IMR-90 (cell line): Measurements from ENCODE around the gene HDAC8.

Source experiments
- CEBPB ChIP-seq: IDR thresholded peaks from 2 replicates; pipeline ENCODE4 v1.6.1; 2012; ENCODE audit warnings: low read depth, low read length, improper control_type of control experiment
- CTCF ChIP-seq: conservative IDR thresholded peaks from 2 replicates; pipeline ENCODE4 v1.5.1; 2012; ENCODE audit warnings: mild to moderate bottlenecking, low read depth, low read length, improper control_type of control experiment
- ELK1 ChIP-seq: fragments of 150-350 bp; IDR thresholded peaks from 2 replicates; pipeline ENCODE4 v1.6.1; 2016; ENCODE audit warnings: low read depth, mild to moderate bottlenecking, low read length, moderate library complexity, borderline replicate concordance
- MXI1 ChIP-seq: IDR thresholded peaks from 2 replicates; pipeline ENCODE4 v1.6.1; 2012; ENCODE audit warnings: low read depth, mild to moderate bottlenecking, low read length, moderate library complexity, borderline replicate concordance
- NFE2L2 ChIP-seq: fragments of 150-350 bp; IDR thresholded peaks from 2 replicates; pipeline ENCODE4 v1.6.1; 2016; ENCODE audit warnings: low read depth, mild to moderate bottlenecking, low read length
- POLR2A ChIP-seq: IDR thresholded peaks from 2 replicates; pipeline ENCODE4 v1.6.1; 2012; ENCODE audit warnings: mild to moderate bottlenecking, low read depth, low read length
- RFX5 ChIP-seq: IDR thresholded peaks from 2 replicates; pipeline ENCODE4 v1.8.0; 2012; ENCODE audit warnings: low read depth, mild to moderate bottlenecking, low read length, moderate library complexity
- USF2 ChIP-seq: fragments of 150-350 bp; IDR thresholded peaks from 2 replicates; pipeline ENCODE4 v1.6.1; 2017; ENCODE audit warnings: mild to moderate bottlenecking, antibody characterized with exemption, low read length, low read depth

- peak; percentile 95 for TF ChIP-seq CEBPB
- TF ChIP-seq CTCF, result no peak
- TF ChIP-seq MXI1, result no peak
- TF ChIP-seq NFE2L2, result peak; percentile 27; the same call in 1 of the 2 replicates
- no peak for TF ChIP-seq POLR2A
- no peak for TF ChIP-seq ELK1
- no peak for TF ChIP-seq USF2
- no peak for TF ChIP-seq RFX5
These were observed 3.7 kb upstream of the HDAC8 start for GRCh38 chrX:72576141-72576894.
